ENCODE results near the gene ZSWIM8.
A peak's percentile ranks its signal among the peaks of the same experiment; 100 is the strongest.

DNA sequence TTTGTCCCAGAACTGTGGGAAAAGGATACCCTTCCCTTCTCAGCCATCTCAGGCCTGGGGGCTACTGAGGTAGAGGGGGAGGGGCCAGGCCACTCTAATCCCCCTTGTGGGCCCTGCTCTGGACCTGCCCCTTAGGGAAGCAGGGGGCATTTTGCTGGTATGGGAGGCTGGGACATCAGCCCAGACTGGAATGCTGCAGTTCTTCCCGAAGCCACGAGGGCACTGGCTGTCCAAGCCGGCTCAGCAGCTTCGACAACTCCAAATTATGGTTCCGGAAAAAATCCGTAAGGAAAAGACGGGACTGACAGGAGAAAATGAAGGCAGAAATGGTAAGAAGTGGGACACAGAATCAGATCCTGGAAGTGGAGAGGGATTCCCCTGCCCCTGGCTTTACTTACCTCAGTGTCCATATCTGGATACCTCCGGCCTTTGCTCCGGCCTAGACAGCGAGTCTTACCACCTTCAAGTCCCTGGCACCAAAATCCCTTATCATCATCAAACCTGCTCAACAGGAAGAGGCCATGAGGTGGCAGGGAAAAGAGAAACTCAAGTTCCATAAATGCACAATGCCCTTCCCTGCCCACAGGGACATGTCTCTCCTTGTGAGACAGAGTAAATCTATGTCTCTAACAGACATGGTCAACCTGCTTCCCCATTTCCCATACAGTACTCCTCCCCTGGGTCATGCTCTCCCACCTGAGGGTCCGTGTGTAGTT is 17.0 kb downstream of the ZSWIM8 start:
- TF ChIP-seq, protein P1, sequence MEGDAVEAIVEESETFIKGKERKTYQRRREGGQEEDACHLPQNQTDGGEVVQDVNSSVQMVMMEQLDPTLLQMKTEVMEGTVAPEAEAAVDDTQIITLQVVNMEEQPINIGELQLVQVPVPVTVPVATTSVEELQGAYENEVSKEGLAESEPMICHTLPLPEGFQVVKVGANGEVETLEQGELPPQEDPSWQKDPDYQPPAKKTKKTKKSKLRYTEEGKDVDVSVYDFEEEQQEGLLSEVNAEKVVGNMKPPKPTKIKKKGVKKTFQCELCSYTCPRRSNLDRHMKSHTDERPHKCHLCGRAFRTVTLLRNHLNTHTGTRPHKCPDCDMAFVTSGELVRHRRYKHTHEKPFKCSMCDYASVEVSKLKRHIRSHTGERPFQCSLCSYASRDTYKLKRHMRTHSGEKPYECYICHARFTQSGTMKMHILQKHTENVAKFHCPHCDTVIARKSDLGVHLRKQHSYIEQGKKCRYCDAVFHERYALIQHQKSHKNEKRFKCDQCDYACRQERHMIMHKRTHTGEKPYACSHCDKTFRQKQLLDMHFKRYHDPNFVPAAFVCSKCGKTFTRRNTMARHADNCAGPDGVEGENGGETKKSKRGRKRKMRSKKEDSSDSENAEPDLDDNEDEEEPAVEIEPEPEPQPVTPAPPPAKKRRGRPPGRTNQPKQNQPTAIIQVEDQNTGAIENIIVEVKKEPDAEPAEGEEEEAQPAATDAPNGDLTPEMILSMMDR (conservative IDR thresholded peaks at IDR 0.05): no peak; the same call in 1 of the 2 replicates
- TF ChIP-seq ZFX (IDR thresholded peaks at IDR 0.05): peak; percentile 23; the same call in 1 of the 2 replicates
